ENCODE results near the gene SYTL3. TPM values are rescaled to one million over a fixed set of nuclear protein-coding genes. Genes with fewer than 3 reads are reported as not detected.
A peak's percentile ranks its signal among the peaks of the same experiment; 100 is the strongest.

The SYTL3 gene
- total RNA-seq, 4 donors from 2014 or later, result 2.8 to 5.1 (median 3.4) TPM

GRCh38 chr6:158793432-158793831 lies 143.6 kb downstream of the SYTL3 start:
- DNase-seq (ENCODE audit: low spot score in 2 of 2), result no peak
- peaks cover 24% of the 10 kb centered on the region for H3K4me1 ChIP-seq
- no peak for TF ChIP-seq POLR2A (IDR thresholded peaks at IDR 0.05)
- TF ChIP-seq POLR2AphosphoS5 (IDR thresholded peaks at IDR 0.05), result no peak
- TF ChIP-seq EP300 (IDR thresholded peaks at IDR 0.05), result no peak
- peak; percentile 19 to 24 for TF ChIP-seq CTCF (IDR thresholded peaks at IDR 0.05)
- no peak overlapping the region for H3K4me3 ChIP-seq
- no peaks in the 10 kb centered on the region for H3K9me3 ChIP-seq
- H3K36me3 ChIP-seq, result peaks cover 5% of the 10 kb centered on the region
- no peak overlapping the region for H3K27ac ChIP-seq
- 27% methylated on average over 1 of the region's 1 CpG for WGBS
- no peaks in the 10 kb centered on the region for H3K27me3 ChIP-seq

GRCh38 chr6:158795516-158795915 lies 145.7 kb downstream of the SYTL3 start:
- no peak overlapping the region for H3K4me3 ChIP-seq
- H3K9me3 ChIP-seq, result no peaks in the 10 kb centered on the region
- H3K4me1 ChIP-seq, result peaks cover 44% of the 10 kb centered on the region
- no peak for DNase-seq (ENCODE audit: low spot score in 2 of 2)
- WGBS, result 54% methylated on average over 3 of the region's 5 CpGs
- no peaks in the 10 kb centered on the region for H3K27me3 ChIP-seq
- TF ChIP-seq POLR2AphosphoS5 (IDR thresholded peaks at IDR 0.05) (no peak), POLR2A (IDR thresholded peaks at IDR 0.05) (no peak)
- no peak overlapping the region for H3K27ac ChIP-seq
- no peaks in the 10 kb centered on the region for H3K36me3 ChIP-seq

GRCh38 chr6:158796353-158796752 lies 146.5 kb downstream of the SYTL3 start:
- peaks cover 41% of the 10 kb centered on the region for H3K4me1 ChIP-seq
- no peak for DNase-seq (ENCODE audit: low spot score in 2 of 2)
- no peak overlapping the region for H3K27ac ChIP-seq
- no peak overlapping the region for H3K4me3 ChIP-seq
- no peaks in the 10 kb centered on the region for H3K27me3 ChIP-seq
- 87% methylated on average over 3 of the region's 3 CpGs for WGBS
- no peaks in the 10 kb centered on the region for H3K36me3 ChIP-seq
- H3K9me3 ChIP-seq, result no peaks in the 10 kb centered on the region
- no peak for TF ChIP-seq CTCF (IDR thresholded peaks at IDR 0.05)
- no peak for TF ChIP-seq POLR2A (IDR thresholded peaks at IDR 0.05)
- no peak for TF ChIP-seq EP300 (IDR thresholded peaks at IDR 0.05)
- no peak for TF ChIP-seq POLR2AphosphoS5 (IDR thresholded peaks at IDR 0.05)

GRCh38 chr6:158797331-158798310 lies 147.8 kb downstream of the SYTL3 start:
- H3K4me1 ChIP-seq, result peaks cover 40% of the 10 kb centered on the region
- H3K27me3 ChIP-seq, result no peaks in the 10 kb centered on the region
- WGBS, result 77% methylated on average over 3 of the region's 3 CpGs
- H3K9me3 ChIP-seq, result no peaks in the 10 kb centered on the region
- H3K4me3 ChIP-seq, result no peak overlapping the region
- no peaks in the 10 kb centered on the region for H3K36me3 ChIP-seq
- no peak for DNase-seq (ENCODE audit: low spot score in 2 of 2)
- no peak overlapping the region for H3K27ac ChIP-seq
- TF ChIP-seq POLR2AphosphoS5 (IDR thresholded peaks at IDR 0.05) (no peak), EP300 (IDR thresholded peaks at IDR 0.05) (no peak), POLR2A (IDR thresholded peaks at IDR 0.05) (no peak), CTCF (IDR thresholded peaks at IDR 0.05) (no peak)

- WGBS, result 82% methylated on average over 8 of the region's 8 CpGs
- Histone ChIP-seq H3K4me1 (peaks cover 47% of the 10 kb centered on the region), H3K36me3 (no peaks in the 10 kb centered on the region), H3K27ac (no peak overlapping the region), H3K4me3 (no peak overlapping the region), H3K27me3 (no peaks in the 10 kb centered on the region), H3K9me3 (no peaks in the 10 kb centered on the region)
- TF ChIP-seq CTCF (IDR thresholded peaks at IDR 0.05) (no peak), EP300 (IDR thresholded peaks at IDR 0.05) (no peak), POLR2A (IDR thresholded peaks at IDR 0.05) (no peak), POLR2AphosphoS5 (IDR thresholded peaks at IDR 0.05) (no peak)
- DNase-seq (ENCODE audit: low spot score in 2 of 2), result no peak
Measured at GRCh38 chr6:158798311-158798710, 148.5 kb downstream of the SYTL3 start.

Measured in suprapubic skin (tissue), 4 donors.